ENCODE results near the gene ELP2. TPM values are rescaled to one million over a fixed set of nuclear protein-coding genes. Genes with fewer than 3 reads are reported as not detected.
"Not testable (repeated sequence)": the region's sequence is repeated elsewhere in the genome, so short reads cannot be mapped to it uniquely, and the experiment has no call there.

Gene ELP2
- total RNA-seq, 1 experiment from 2014 or later = 167 TPM

DNA sequence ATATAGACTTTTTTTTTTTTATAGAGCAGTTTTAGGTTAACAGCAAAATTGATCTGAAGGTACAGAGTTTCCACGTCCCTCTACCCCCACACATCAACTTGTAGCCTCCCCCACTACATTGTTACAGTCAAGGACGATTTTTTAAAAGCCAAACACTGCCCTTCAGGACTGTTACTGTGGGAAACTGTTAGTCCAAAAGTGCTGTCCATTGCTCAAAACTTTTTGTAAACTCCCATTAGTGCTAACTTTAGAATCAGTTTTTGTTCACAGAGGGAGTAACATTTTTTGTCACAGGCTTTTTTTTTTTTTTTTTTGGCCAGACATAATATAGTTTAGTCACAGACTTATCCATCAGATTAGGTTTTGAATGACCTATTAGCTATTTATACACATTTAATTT, 24.1 kb downstream of the ELP2 start:
- no peaks in the 10 kb centered on the region for H3K27me3 ChIP-seq (ENCODE audit: low read length)
- no peak for DNase-seq
- no peak overlapping the region for H3K4me3 ChIP-seq (ENCODE audit: low read length)
- peaks cover 25% of the 10 kb centered on the region for H3K4me1 ChIP-seq (ENCODE audit: low read length)
- H4K20me1 ChIP-seq (ENCODE audit: insufficient read depth, low read depth, low read length) = no peaks in the 10 kb centered on the region
- peaks cover 81% of the 10 kb centered on the region for H3K36me3 ChIP-seq (ENCODE audit: insufficient read depth, low read length)
- H3K4me2 ChIP-seq (ENCODE audit: low read depth, low read length, poor library complexity, severe bottlenecking) = no peak overlapping the region
- H3K9me2 ChIP-seq (replicated peaks; ENCODE audit: insufficient read depth, low read length) = no peaks in the 10 kb centered on the region
- no peaks in the 10 kb centered on the region for H3K9me3 ChIP-seq (ENCODE audit: low read length)
- peaks cover 9% of the 10 kb centered on the region for H3K79me2 ChIP-seq (ENCODE audit: low read length)
- no peak overlapping the region for H2AFZ ChIP-seq (ENCODE audit: low read length)
- no peak overlapping the region for H3K9ac ChIP-seq (ENCODE audit: low read length)
- H3K27ac ChIP-seq (ENCODE audit: low read length) = no peak overlapping the region

DNA sequence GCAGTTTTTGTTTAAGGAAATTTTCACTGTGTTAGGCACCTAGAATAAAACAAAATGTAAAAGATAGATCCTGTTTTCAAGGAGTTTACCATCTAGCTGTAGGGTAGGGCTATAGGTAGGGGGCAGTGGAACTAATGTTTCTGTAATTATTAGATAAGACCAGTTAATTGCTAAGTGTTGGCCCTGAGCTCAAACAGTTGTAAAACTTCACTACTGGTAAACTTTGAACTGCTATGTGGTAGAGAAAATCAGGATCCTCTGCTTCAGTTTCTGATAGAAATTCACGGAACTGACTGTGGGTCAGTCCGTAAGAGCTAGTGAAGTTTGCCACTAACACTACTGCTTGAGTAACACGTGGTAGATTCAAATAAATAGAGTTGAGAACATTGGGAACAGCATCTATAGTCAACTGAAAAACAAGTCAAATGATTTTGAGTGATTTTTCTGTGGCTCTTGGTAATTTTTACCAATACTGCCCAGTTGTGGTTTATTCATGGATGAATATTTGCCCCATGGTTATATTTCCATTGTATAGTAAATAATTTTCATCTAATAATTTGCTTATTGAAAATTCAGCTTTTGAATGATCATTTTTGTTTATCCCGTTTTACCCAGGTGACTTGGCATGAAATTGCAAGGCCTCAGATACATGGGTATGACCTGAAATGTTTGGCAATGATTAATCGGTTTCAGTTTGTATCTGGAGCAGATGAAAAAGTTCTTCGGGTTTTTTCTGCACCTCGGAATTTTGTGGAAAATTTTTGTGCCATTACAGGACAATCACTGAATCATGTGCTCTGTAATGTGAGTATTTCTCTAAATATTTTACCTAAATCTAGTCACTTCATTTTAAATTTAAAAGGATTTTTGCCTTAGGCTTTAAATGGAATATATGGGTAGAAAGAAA, 26.4 kb downstream of the ELP2 start:
- no peak overlapping the region for H2AFZ ChIP-seq (ENCODE audit: low read length)
- no peak overlapping the region for H3K9ac ChIP-seq (ENCODE audit: low read length)
- no peak overlapping the region for H3K27ac ChIP-seq (ENCODE audit: low read length)
- no peaks in the 10 kb centered on the region for H4K20me1 ChIP-seq (ENCODE audit: insufficient read depth, low read depth, low read length)
- no peaks in the 10 kb centered on the region for H3K79me2 ChIP-seq (ENCODE audit: low read length)
- H3K4me2 ChIP-seq (ENCODE audit: low read depth, low read length, poor library complexity, severe bottlenecking) = no peak overlapping the region
- peaks cover 81% of the 10 kb centered on the region for H3K36me3 ChIP-seq (ENCODE audit: insufficient read depth, low read length)
- peaks cover 4% of the 10 kb centered on the region for H3K4me1 ChIP-seq (ENCODE audit: low read length)
- H3K9me2 ChIP-seq (replicated peaks; ENCODE audit: insufficient read depth, low read length) = no peaks in the 10 kb centered on the region
- no peaks in the 10 kb centered on the region for H3K9me3 ChIP-seq (ENCODE audit: low read length)
- H3K4me3 ChIP-seq (ENCODE audit: low read length) = no peak overlapping the region
- no peak for DNase-seq
- H3K27me3 ChIP-seq (ENCODE audit: low read length) = no peaks in the 10 kb centered on the region

- H2AFZ ChIP-seq (ENCODE audit: low read length) = no peak overlapping the region
- no peak overlapping the region for H3K4me2 ChIP-seq (ENCODE audit: low read depth, low read length, poor library complexity, severe bottlenecking)
- no peaks in the 10 kb centered on the region for H3K27me3 ChIP-seq (ENCODE audit: low read length)
- peaks cover 3% of the 10 kb centered on the region; the same call in 1 of the 2 replicates for H3K79me2 ChIP-seq (ENCODE audit: low read length)
- H3K9me3 ChIP-seq (ENCODE audit: low read length) = no peaks in the 10 kb centered on the region
- H3K4me1 ChIP-seq (ENCODE audit: low read length) = peaks cover 7% of the 10 kb centered on the region
- H3K27ac ChIP-seq (ENCODE audit: low read length) = no peak overlapping the region
- no peaks in the 10 kb centered on the region for H3K9me2 ChIP-seq (replicated peaks; ENCODE audit: insufficient read depth, low read length)
- H3K4me3 ChIP-seq (ENCODE audit: low read length) = no peak overlapping the region
- no peaks in the 10 kb centered on the region for H4K20me1 ChIP-seq (ENCODE audit: insufficient read depth, low read depth, low read length)
- H3K9ac ChIP-seq (ENCODE audit: low read length) = no peak overlapping the region
- peaks cover 88% of the 10 kb centered on the region for H3K36me3 ChIP-seq (ENCODE audit: insufficient read depth, low read length)
- DNase-seq = no peak
These were observed 27.7 kb downstream of the ELP2 start for GRCh38 chr18:36157441-36157840.

GRCh38 chr18:36158266-36158867, 28.7 kb downstream of the ELP2 start:
- Histone ChIP-seq H3K27ac (ENCODE audit: low read length) (no peak overlapping the region; the same call in 1 of the 2 replicates), H3K27me3 (ENCODE audit: low read length) (no peaks in the 10 kb centered on the region), H4K20me1 (ENCODE audit: insufficient read depth, low read depth, low read length) (no peaks in the 10 kb centered on the region), H3K9ac (ENCODE audit: low read length) (no peak overlapping the region), H2AFZ (ENCODE audit: low read length) (no peak overlapping the region), H3K4me2 (ENCODE audit: low read depth, low read length, poor library complexity, severe bottlenecking) (no peak overlapping the region), H3K36me3 (ENCODE audit: insufficient read depth, low read length) (peaks cover 88% of the 10 kb centered on the region), H3K79me2 (ENCODE audit: low read length) (peaks cover 12% of the 10 kb centered on the region), H3K4me3 (ENCODE audit: low read length) (no peak overlapping the region), H3K4me1 (ENCODE audit: low read length) (peaks cover 13% of the 10 kb centered on the region), H3K9me2 (replicated peaks; ENCODE audit: insufficient read depth, low read length) (no peaks in the 10 kb centered on the region), H3K9me3 (ENCODE audit: low read length) (no peaks in the 10 kb centered on the region)
- DNase-seq = no peak

DNA sequence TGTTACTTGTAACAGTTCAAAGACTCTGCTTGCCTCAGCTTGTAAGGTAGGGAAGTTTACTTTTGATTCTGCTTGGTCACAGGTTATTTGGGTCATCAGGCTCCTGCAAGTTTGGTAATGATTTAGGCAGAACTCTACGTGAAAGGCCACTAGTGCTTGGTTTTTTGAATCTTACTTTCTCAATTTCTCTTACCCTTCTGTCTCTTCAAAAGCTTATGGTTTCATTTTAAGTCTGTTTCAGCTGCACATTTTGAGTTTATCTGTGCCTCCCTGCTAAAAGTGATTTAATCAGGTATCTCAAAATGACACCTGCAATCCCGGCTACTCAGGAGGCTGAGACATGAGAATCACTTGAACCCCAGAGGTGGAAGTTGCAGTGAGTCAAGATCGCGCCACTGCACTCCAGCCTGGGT, 31.3 kb downstream of the ELP2 start:
- DNase-seq = no peak
- Histone ChIP-seq H3K36me3 (ENCODE audit: insufficient read depth, low read length) (peaks cover 88% of the 10 kb centered on the region), H4K20me1 (ENCODE audit: insufficient read depth, low read depth, low read length) (no peaks in the 10 kb centered on the region), H3K4me1 (ENCODE audit: low read length) (peaks cover 19% of the 10 kb centered on the region), H3K9me2 (replicated peaks; ENCODE audit: insufficient read depth, low read length) (no peaks in the 10 kb centered on the region), H3K4me2 (ENCODE audit: low read depth, low read length, poor library complexity, severe bottlenecking) (no peak overlapping the region), H2AFZ (ENCODE audit: low read length) (no peak overlapping the region), H3K9me3 (ENCODE audit: low read length) (no peaks in the 10 kb centered on the region), H3K79me2 (ENCODE audit: low read length) (peaks cover 26% of the 10 kb centered on the region), H3K4me3 (ENCODE audit: low read length) (no peak overlapping the region), H3K27me3 (ENCODE audit: low read length) (no peaks in the 10 kb centered on the region), H3K27ac (ENCODE audit: low read length) (no peak overlapping the region), H3K9ac (ENCODE audit: low read length) (no peak overlapping the region)

GRCh38 chr18:36162981-36163380, 33.3 kb downstream of the ELP2 start:
- H3K9me3 ChIP-seq (ENCODE audit: low read length) = no peaks in the 10 kb centered on the region
- H3K9me2 ChIP-seq (replicated peaks; ENCODE audit: insufficient read depth, low read length) = no peaks in the 10 kb centered on the region
- H3K27me3 ChIP-seq (ENCODE audit: low read length) = no peaks in the 10 kb centered on the region
- no peak overlapping the region for H3K4me3 ChIP-seq (ENCODE audit: low read length)
- H3K36me3 ChIP-seq (ENCODE audit: insufficient read depth, low read length) = peaks cover 78% of the 10 kb centered on the region
- no peak for DNase-seq
- no peaks in the 10 kb centered on the region for H4K20me1 ChIP-seq (ENCODE audit: insufficient read depth, low read depth, low read length)
- no peak overlapping the region for H2AFZ ChIP-seq (ENCODE audit: low read length)
- no peak overlapping the region for H3K9ac ChIP-seq (ENCODE audit: low read length)
- H3K79me2 ChIP-seq (ENCODE audit: low read length) = peaks cover 26% of the 10 kb centered on the region
- H3K4me1 ChIP-seq (ENCODE audit: low read length) = peaks cover 25% of the 10 kb centered on the region
- H3K27ac ChIP-seq (ENCODE audit: low read length) = no peak overlapping the region
- H3K4me2 ChIP-seq (ENCODE audit: low read depth, low read length, poor library complexity, severe bottlenecking) = no peak overlapping the region

- Histone ChIP-seq H3K4me1 (ENCODE audit: low read length) (peaks cover 18% of the 10 kb centered on the region), H2AFZ (ENCODE audit: low read length) (no peak overlapping the region), H3K9ac (ENCODE audit: low read length) (no peak overlapping the region), H3K36me3 (ENCODE audit: insufficient read depth, low read length) (peaks cover 52% of the 10 kb centered on the region), H3K4me3 (ENCODE audit: low read length) (no peak overlapping the region), H3K9me3 (ENCODE audit: low read length) (no peaks in the 10 kb centered on the region), H3K9me2 (replicated peaks; ENCODE audit: insufficient read depth, low read length) (no peaks in the 10 kb centered on the region), H3K27ac (ENCODE audit: low read length) (no peak overlapping the region), H4K20me1 (ENCODE audit: insufficient read depth, low read depth, low read length) (no peaks in the 10 kb centered on the region), H3K27me3 (ENCODE audit: low read length) (no peaks in the 10 kb centered on the region), H3K4me2 (ENCODE audit: low read depth, low read length, poor library complexity, severe bottlenecking) (no peak overlapping the region), H3K79me2 (ENCODE audit: low read length) (peaks cover 20% of the 10 kb centered on the region)
- DNase-seq = no peak
These were observed 38.1 kb downstream of the ELP2 start for GRCh38 chr18:36167692-36168218.

GRCh38 chr18:36168296-36168695, 38.6 kb downstream of the ELP2 start:
- H3K27ac ChIP-seq (ENCODE audit: low read length); DNase-seq; H2AFZ ChIP-seq (ENCODE audit: low read length); H4K20me1 ChIP-seq (ENCODE audit: insufficient read depth, low read depth, low read length); H3K9me2 ChIP-seq (replicated peaks; ENCODE audit: insufficient read depth, low read length); H3K27me3 ChIP-seq (ENCODE audit: low read length); H3K4me3 ChIP-seq (ENCODE audit: low read length); H3K9ac ChIP-seq (ENCODE audit: low read length); H3K9me3 ChIP-seq (ENCODE audit: low read length); H3K4me2 ChIP-seq (ENCODE audit: low read depth, low read length, poor library complexity, severe bottlenecking): not testable (repeated sequence)
- Histone ChIP-seq H3K79me2 (ENCODE audit: low read length) (peaks cover 15% of the 10 kb centered on the region), H3K4me1 (ENCODE audit: low read length) (peaks cover 13% of the 10 kb centered on the region), H3K36me3 (ENCODE audit: insufficient read depth, low read length) (peaks cover 46% of the 10 kb centered on the region)

Data from Karpas-422 (cell line).